Mammary epithelial cell (primary cell): Measurements from ENCODE around the gene VSTM4.

Source experiments
- CTCF ChIP-seq, 2 donors: IDR thresholded peaks in 1 of 2; conservative IDR thresholded peaks in 1 of 2; 2 replicates each; pipeline ENCODE4 v1.5.1; 2011 to 2012; ENCODE audit warnings: inconsistent platforms in 2 of 2, low read length in 2 of 2, mild to moderate bottlenecking in 2 of 2, control low read depth in 1 of 2, low read depth in 1 of 2; ENCODE audit not compliant: insufficient read depth in 1 of 2; ENCODE audit errors: extremely low read depth in 1 of 2
- EZH2 ChIP-seq: IDR thresholded peaks from 2 replicates; pipeline ENCODE4 v1.6.1; 2012; ENCODE audit warnings: low read length, inconsistent platforms, borderline replicate concordance

GRCh38 chr10:49151481-49151880 lies 36.2 kb upstream of the VSTM4 start:
- TF ChIP-seq CTCF (conservative IDR thresholded peaks at IDR 0.05 in 1 of 2, IDR thresholded peaks at IDR 0.05 in 1 of 2; ENCODE audit: extremely low read depth in 1 of 2, insufficient read depth in 1 of 2, low read depth in 1 of 2, low read length in 2 of 2): no peak
- no peak for TF ChIP-seq EZH2
